Liver (tissue), 9 donors: ENCODE data around the gene DTWD2. TPM values are rescaled to one million over a fixed set of nuclear protein-coding genes. Genes with fewer than 3 reads are reported as not detected.

ENCODE experiments used
- DNase-seq: peaks from one replicate; pipeline ENCODE4 v3.0.0-alpha.2; 2017; ENCODE audit warnings: low spot score
- H3K27ac ChIP-seq, 2 donors: one replicate each; pipeline ENCODE4 v1.7.0; 2013; ENCODE audit warnings: inconsistent platforms in 2 of 2, low read length in 2 of 2, control low read depth in 1 of 2, low read depth in 1 of 2, mild to moderate bottlenecking in 1 of 2
- H3K27me3 ChIP-seq, 4 donors: one replicate each; pipeline versions ENCODE4 v1.6.1 to v1.7.0; 2013; ENCODE audit warnings: low read length in 3 of 4, inconsistent platforms in 1 of 4, mild to moderate bottlenecking in 1 of 4, moderate library complexity in 1 of 4; ENCODE audit not compliant: control insufficient read depth in 4 of 4, insufficient read depth in 4 of 4
- H3K36me3 ChIP-seq, 4 donors: one replicate each; pipeline versions ENCODE4 v1.6.1 to v1.7.0; 2013; ENCODE audit warnings: low read length in 3 of 4, mild to moderate bottlenecking in 3 of 4, low read depth in 1 of 4, moderate library complexity in 1 of 4; ENCODE audit not compliant: control insufficient read depth in 4 of 4, insufficient read depth in 3 of 4
- H3K4me1 ChIP-seq, 4 donors: one replicate each; pipeline versions ENCODE4 v1.6.1 to v1.7.0; 2013; ENCODE audit warnings: low read length in 3 of 4, mild to moderate bottlenecking in 3 of 4, moderate library complexity in 1 of 4; ENCODE audit not compliant: control insufficient read depth in 4 of 4, insufficient read depth in 4 of 4
- H3K4me3 ChIP-seq, 3 donors: one replicate each; pipeline versions ENCODE4 v1.6.1 to v1.7.0; 2013; ENCODE audit warnings: low read length in 3 of 3, control low read depth in 1 of 3, low read depth in 1 of 3, mild to moderate bottlenecking in 1 of 3
- H3K9ac ChIP-seq, 2 donors: one replicate each; pipeline ENCODE4 v1.7.0; 2013; ENCODE audit warnings: low read length in 2 of 2, mild to moderate bottlenecking in 2 of 2, moderate library complexity in 2 of 2, control low read depth in 1 of 2, low read depth in 1 of 2
- H3K9me3 ChIP-seq, 4 donors: one replicate each; pipeline versions ENCODE4 v1.6.1 to v1.7.0; 2013; ENCODE audit warnings: low read length in 3 of 4; ENCODE audit not compliant: control insufficient read depth in 4 of 4
- ATF3 ChIP-seq: IDR thresholded peaks from 2 replicates; pipeline ENCODE4 v1.6.1; 2016; ENCODE audit warnings: antibody characterized with exemption
- CTCF ChIP-seq: fragments of 150-350 bp; IDR thresholded peaks from 2 replicates; pipeline ENCODE4 v1.5.1; 2017; ENCODE audit warnings: improper control_type of control experiment, low read depth, low read length; ENCODE audit not compliant: missing input control
- FOXA1 ChIP-seq: IDR thresholded peaks from 2 replicates; pipeline ENCODE4 v1.6.1; 2016; ENCODE audit warnings: antibody characterized with exemption
- FOXA2 ChIP-seq: IDR thresholded peaks from 2 replicates; pipeline ENCODE4 v1.6.1; 2016; ENCODE audit warnings: antibody characterized with exemption
- JUND ChIP-seq, 2 donors: IDR thresholded peaks; 2 replicates each; pipeline ENCODE4 v1.6.1; 2016; ENCODE audit warnings: antibody characterized with exemption in 2 of 2
- MAX ChIP-seq: IDR thresholded peaks from 2 replicates; pipeline ENCODE4 v1.6.1; 2016; ENCODE audit warnings: antibody characterized with exemption
- NR2F2 ChIP-seq: IDR thresholded peaks from 2 replicates; pipeline ENCODE4 v1.6.1; 2016; ENCODE audit warnings: antibody characterized with exemption
- REST ChIP-seq: IDR thresholded peaks from 2 replicates; pipeline ENCODE4 v1.6.1; 2016; ENCODE audit warnings: antibody characterized with exemption, mild to moderate bottlenecking
- RXRA ChIP-seq, 2 donors: IDR thresholded peaks; 2 replicates each; pipeline ENCODE4 v1.6.1; 2017 to 2018; ENCODE audit warnings: antibody characterized with exemption in 2 of 2, mild to moderate bottlenecking in 1 of 2
- SP1 ChIP-seq: IDR thresholded peaks from 2 replicates; pipeline ENCODE4 v1.6.1; 2018; ENCODE audit warnings: antibody characterized with exemption, mild to moderate bottlenecking
- TAF1 ChIP-seq: conservative IDR thresholded peaks from 2 replicates; pipeline ENCODE4 v1.6.1; 2016; ENCODE audit warnings: antibody characterized with exemption, mild to moderate bottlenecking
- YY1 ChIP-seq: IDR thresholded peaks from 2 replicates; pipeline ENCODE4 v1.6.1; 2016; ENCODE audit warnings: antibody characterized with exemption, mild to moderate bottlenecking
- ZBTB33 ChIP-seq: IDR thresholded peaks from 2 replicates; pipeline ENCODE4 v1.6.1; 2016; ENCODE audit warnings: antibody characterized with exemption
- WGBS: extraction: QIAGEN DNeasy Blood & Tissue Kit; methylation state at CpG from one replicate; pipeline ENCODE4 v1.1.7; 2013; 5-methylcytosine and 5-hydroxymethylcytosine counted together
- polyA plus RNA-seq, 2 donors: library from polyadenylated mRNA; stranded (reverse) in 1 of 2; unstranded in 1 of 2; fragments of 200-250 nt in 1 of 2; fragments of >200 nt in 1 of 2; fragmentation: Nextera tagmentation in 1 of 2; extraction: Ambion mirVana in 1 of 2; gene quantifications; one replicate each; pipeline versions ENCODE4 v1.2.1 to v1.2.3, GENCODE V29; 2013 to 2015
- total RNA-seq, 2 donors: library from RNA; depleted of rRNA; stranded (reverse); fragments of >200 nt; gene quantifications; one replicate each; pipeline ENCODE4 v1.2.3, GENCODE V29; 2014
- donor health status: healthy.
- donor health status: healthy.
- donor health status: healthy.
- donor health status: healthy.
- donor health status: healthy.

The DTWD2 gene
- total and polyA plus RNA-seq, 4 donors: 2.3 to 10.7 (median 4.3) TPM

DNA sequence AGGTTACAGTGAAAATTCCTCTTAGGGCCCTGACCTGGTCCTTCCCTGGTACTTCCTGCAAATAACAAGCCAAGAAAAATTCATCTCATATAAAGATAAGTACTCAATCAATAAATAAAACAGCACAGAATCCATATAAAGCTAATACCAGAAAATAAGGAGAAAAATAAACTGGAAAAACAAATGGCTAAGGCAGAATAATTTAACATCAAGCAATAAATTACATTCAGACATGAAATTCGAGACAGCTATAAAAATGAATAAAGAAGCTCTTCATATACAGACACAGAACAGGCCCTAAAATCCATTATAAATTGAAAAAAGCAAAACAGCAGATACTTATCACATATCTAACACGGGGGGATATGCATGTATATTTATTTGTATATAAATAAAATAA is 99.2 kb downstream of the DTWD2 start:
- Histone ChIP-seq H3K9me3 (no peaks in the 10 kb centered on the region), H3K4me3 (no peak overlapping the region), H3K4me1 (no peaks in the 10 kb centered on the region), H3K27me3 (no peaks in the 10 kb centered on the region), H3K27ac (no peak overlapping the region), H3K36me3 (no peaks in the 10 kb centered on the region), H3K9ac (no peak overlapping the region)
- TF ChIP-seq TAF1: no peak
- WGBS: 88% methylated on average over 2 of the region's 2 CpGs
- DNase-seq: no peak

DNA sequence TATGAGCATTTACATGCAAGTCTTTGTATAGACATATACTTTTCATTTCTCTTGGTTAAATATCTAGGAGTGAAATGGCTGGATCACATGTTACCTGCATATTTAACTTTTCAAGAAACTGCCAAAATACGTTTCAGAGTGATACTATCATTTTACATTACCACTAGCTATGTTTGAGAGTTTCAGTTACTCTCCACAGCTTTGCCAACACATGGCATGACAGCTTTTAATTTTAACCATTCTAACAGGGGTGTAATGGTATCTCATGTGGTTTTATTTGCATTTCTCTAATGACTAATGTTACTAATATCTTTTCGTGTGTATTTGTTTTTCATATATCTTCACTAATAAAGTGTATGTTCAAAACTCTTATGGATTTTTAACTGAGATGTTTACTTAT is 99.8 kb downstream of the DTWD2 start:
- no peak for TF ChIP-seq CTCF
- no peak for TF ChIP-seq FOXA1
- TF ChIP-seq ZBTB33: no peak
- TF ChIP-seq SP1: no peak
- TF ChIP-seq YY1: no peak
- TF ChIP-seq MAX: no peak
- no peak for TF ChIP-seq JUND (IDR thresholded peaks at IDR 0.05)
- TF ChIP-seq RXRA (IDR thresholded peaks at IDR 0.05): no peak
- Histone ChIP-seq H3K36me3 (no peaks in the 10 kb centered on the region), H3K27me3 (no peaks in the 10 kb centered on the region), H3K4me3 (no peak overlapping the region), H3K4me1 (no peaks in the 10 kb centered on the region), H3K9ac (no peak overlapping the region), H3K27ac (no peak overlapping the region), H3K9me3 (no peaks in the 10 kb centered on the region)
- 92% methylated on average over 2 of the region's 2 CpGs for WGBS
- no peak for DNase-seq

GRCh38 chr5:118883362-118883761 is 105.0 kb downstream of the DTWD2 start:
- 91% methylated on average over 2 of the region's 2 CpGs for WGBS
- H3K9me3 ChIP-seq: no peaks in the 10 kb centered on the region
- H3K9ac ChIP-seq: no peak overlapping the region
- no peak for DNase-seq
- H3K27ac ChIP-seq: no peak overlapping the region
- H3K36me3 ChIP-seq: no peaks in the 10 kb centered on the region
- no peak overlapping the region for H3K4me3 ChIP-seq
- no peaks in the 10 kb centered on the region for H3K27me3 ChIP-seq
- TF ChIP-seq NR2F2: no peak
- TF ChIP-seq ATF3: no peak
- TF ChIP-seq TAF1: no peak
- no peak for TF ChIP-seq MAX
- TF ChIP-seq JUND (IDR thresholded peaks at IDR 0.05): no peak
- TF ChIP-seq FOXA2: no peak
- TF ChIP-seq CTCF: no peak
- TF ChIP-seq REST: no peak
- no peaks in the 10 kb centered on the region for H3K4me1 ChIP-seq
